Breast epithelium (tissue), 3 donors: ENCODE measurements around the gene EMX2.

Source experiments
- CTCF ChIP-seq, 3 donors: fragments of 450-650 bp; IDR thresholded peaks; one replicate each; pipeline ENCODE4 v1.5.1; 2016 to 2017; ENCODE audit warnings: antibody characterized with exemption in 3 of 3, mild to moderate bottlenecking in 3 of 3, moderate library complexity in 3 of 3
- POLR2A ChIP-seq: fragments of 450-650 bp; IDR thresholded peaks from one replicate; pipeline ENCODE4 v1.6.1; 2016; ENCODE audit warnings: antibody characterized with exemption, mild to moderate bottlenecking, moderate library complexity

GRCh38 chr10:117560942-117561341 lies 18.4 kb downstream of the EMX2 start:
- TF ChIP-seq CTCF (IDR thresholded peaks at IDR 0.05) (no peak), POLR2A (no peak)
